Upper lobe of right lung (tissue), 1 donor: ENCODE data around the gene ATP6V1G2. TPM values are rescaled to one million over a fixed set of nuclear protein-coding genes. Genes with fewer than 3 reads are reported as not detected.

Source experiments
- ATAC-seq: fragments of 200-7000 bp; cut with Tn5 transposase; one replicate; pipeline ENCODE4 v1.9.1; 2020; ENCODE audit warnings: mild to moderate bottlenecking, moderate library complexity
- DNase-seq: peaks from one replicate; pipeline ENCODE4 v3.0.0-alpha.2; 2020
- H3K27ac ChIP-seq: fragments of 200-600 bp; one replicate; pipeline ENCODE4 v1.8.0; 2022
- H3K27me3 ChIP-seq: fragments of 200-600 bp; one replicate; pipeline ENCODE4 v1.8.0; 2022; ENCODE audit warnings: mild to moderate bottlenecking
- H3K36me3 ChIP-seq: fragments of 200-600 bp; one replicate; pipeline ENCODE4 v1.8.0; 2022
- H3K4me1 ChIP-seq: fragments of 200-600 bp; one replicate; pipeline ENCODE4 v1.8.0; 2022
- H3K4me3 ChIP-seq: fragments of 200-600 bp; one replicate; pipeline ENCODE4 v1.8.0; 2022; ENCODE audit warnings: mild to moderate bottlenecking
- H3K9me3 ChIP-seq: fragments of 200-600 bp; one replicate; pipeline ENCODE4 v1.8.0; 2022
- CTCF ChIP-seq: fragments of 200-600 bp; IDR thresholded peaks from one replicate; pipeline ENCODE4 v1.8.0; 2022; ENCODE audit warnings: antibody characterized with exemption
- intact Hi-C: fragments of 100-400 bp; cut with DNase I; formaldehyde crosslinking; loops from one replicate; pipeline ENCODE4 v1.11.0; 2022
- total RNA-seq: library from RNA; stranded (reverse); fragmentation: NEBNext Ultra II Directional; extraction: Animal tissue kit (Norgen Biotek cat#: 25700); gene quantifications from one replicate; pipeline ENCODE4 v1.2.1, GENCODE V29; 2021
- donor health status: DM: no; HTN: yes; CAD: no; lungs with severe emphysema.

Gene ATP6V1G2
- total RNA-seq, 1 donor from 2014 or later: 0.75 TPM

GRCh38 chr6:31586599-31587281 lies 40.3 kb upstream of the ATP6V1G2 start:
- no peaks in the 10 kb centered on the region for H3K27me3 ChIP-seq
- DNase-seq: peak; percentile 68
- H3K9me3 ChIP-seq: no peaks in the 10 kb centered on the region
- intact Hi-C loops: no loop called here
- peak overlapping the region; percentile 60 for H3K27ac ChIP-seq
- peak; percentile 80 for ATAC-seq
- H3K36me3 ChIP-seq: no peaks in the 10 kb centered on the region
- TF ChIP-seq CTCF: no peak
- H3K4me3 ChIP-seq: peak overlapping the region; percentile 35
- peaks cover 12% of the 10 kb centered on the region for H3K4me1 ChIP-seq

- TF ChIP-seq CTCF: no peak
- no peaks in the 10 kb centered on the region for H3K9me3 ChIP-seq
- peak within 1 kb of the TSS; percentile 35 for H3K4me3 ChIP-seq
- peak; percentile 71 for ATAC-seq
- H3K4me1 ChIP-seq: peaks cover 16% of the 10 kb centered on the region
- intact Hi-C loops: no loop called here
- no peaks in the 10 kb centered on the region for H3K27me3 ChIP-seq
- peak within 1 kb of the TSS; percentile 60 for H3K27ac ChIP-seq
- H3K36me3 ChIP-seq: no peaks in the 10 kb centered on the region
- DNase-seq: peak; percentile 64
These were observed 39.6 kb upstream of the ATP6V1G2 start, which contains the start of gene LST1 for GRCh38 chr6:31586008-31586407. Gene LST1, plus strand, starts transcription at chr6:31586277. Its CDS starts 1,023 bp downstream, at chr6:31587300.

GRCh38 chr6:31585491-31585890 lies 39.1 kb upstream of the ATP6V1G2 start:
- ATAC-seq (no peak), DNase-seq (no peak)
- peaks cover 16% of the 10 kb centered on the region for H3K4me1 ChIP-seq
- H3K36me3 ChIP-seq: no peaks in the 10 kb centered on the region
- intact Hi-C loops: no loop called here
- peak overlapping the region; percentile 60 for H3K27ac ChIP-seq
- no peaks in the 10 kb centered on the region for H3K9me3 ChIP-seq
- no peaks in the 10 kb centered on the region for H3K27me3 ChIP-seq
- TF ChIP-seq CTCF: peak; percentile 22
- H3K4me3 ChIP-seq: no peak overlapping the region

GRCh38 chr6:31582230-31582643 lies 35.8 kb upstream of the ATP6V1G2 start, which contains the start of gene LTB:
Gene LTB, minus strand, starts transcription at chr6:31582424. Its CDS starts 7 bp downstream, at chr6:31582417.
- ATAC-seq: no peak
- Histone ChIP-seq H3K27me3 (no peaks in the 10 kb centered on the region), H3K4me1 (peaks cover 12% of the 10 kb centered on the region), H3K9me3 (no peaks in the 10 kb centered on the region), H3K4me3 (peak within 1 kb of the TSS; percentile 73), H3K36me3 (no peaks in the 10 kb centered on the region), H3K27ac (peak within 1 kb of the TSS; percentile 84)
- TF ChIP-seq CTCF: no peak
- no peak for DNase-seq
- intact Hi-C loops: no loop called here

GRCh38 chr6:31581434-31582229 lies 35.2 kb upstream of the ATP6V1G2 start:
- intact Hi-C loops: no loop called here
- no peaks in the 10 kb centered on the region for H3K27me3 ChIP-seq
- H3K4me1 ChIP-seq: peaks cover 12% of the 10 kb centered on the region
- ATAC-seq: no peak
- H3K36me3 ChIP-seq: no peaks in the 10 kb centered on the region
- no peaks in the 10 kb centered on the region for H3K9me3 ChIP-seq
- no peak for DNase-seq
- peak overlapping the region; percentile 73 for H3K4me3 ChIP-seq
- peak overlapping the region; percentile 84 for H3K27ac ChIP-seq
- no peak for TF ChIP-seq CTCF
